GM18909 (cell line): ENCODE results near the gene RAI14.
"Not testable (repeated sequence)": the region's sequence is repeated elsewhere in the genome, so short reads cannot be mapped to it uniquely, and the experiment has no call there.

Experiments
- ATAC-seq: cut with Tn5 transposase; IDR thresholded peaks from one replicate; pipeline ENCODE4 v1.9.1; 2021; ENCODE audit warnings: mild to moderate bottlenecking; ENCODE audit not compliant: unreplicated experiment, poor library complexity

RAI14 gene

GRCh38 chr5:34721327-34721726, 65.2 kb downstream of the RAI14 start:
- no peak for ATAC-seq

- no peak for ATAC-seq
These were observed 66.1 kb downstream of the RAI14 start for GRCh38 chr5:34722183-34722582.

GRCh38 chr5:34724741-34725140, 68.6 kb downstream of the RAI14 start:
- no peak for ATAC-seq

- not testable (repeated sequence) for ATAC-seq
These were observed 71.1 kb downstream of the RAI14 start for GRCh38 chr5:34727166-34727749.

- no peak for ATAC-seq
These were observed 72.1 kb downstream of the RAI14 start for GRCh38 chr5:34728236-34728635.

- ATAC-seq: no peak
These were observed 75.5 kb downstream of the RAI14 start for GRCh38 chr5:34731435-34732232.

GRCh38 chr5:34734326-34734725, 78.2 kb downstream of the RAI14 start:
- no peak for ATAC-seq

GRCh38 chr5:34735491-34736426, 79.6 kb downstream of the RAI14 start:
- ATAC-seq: no peak

- ATAC-seq: no peak
These were observed 80.5 kb downstream of the RAI14 start for GRCh38 chr5:34736445-34737115.

- no peak for ATAC-seq
These were observed 81.6 kb downstream of the RAI14 start for GRCh38 chr5:34737731-34738130.

GRCh38 chr5:34738381-34738780, 82.3 kb downstream of the RAI14 start:
- no peak for ATAC-seq

- no peak for ATAC-seq
These were observed 84.3 kb downstream of the RAI14 start for GRCh38 chr5:34740389-34740806.

GRCh38 chr5:34742061-34742460, 85.9 kb downstream of the RAI14 start:
- no peak for ATAC-seq

GRCh38 chr5:34743878-34744277, 87.8 kb downstream of the RAI14 start:
- ATAC-seq: no peak

GRCh38 chr5:34748431-34748830, 92.3 kb downstream of the RAI14 start:
- no peak for ATAC-seq

GRCh38 chr5:34749431-34749873, 93.3 kb downstream of the RAI14 start:
- ATAC-seq: no peak

- no peak for ATAC-seq
These were observed 94.1 kb downstream of the RAI14 start for GRCh38 chr5:34750206-34750605.

GRCh38 chr5:34751807-34752736, 95.9 kb downstream of the RAI14 start:
- ATAC-seq: no peak

- ATAC-seq: not testable (repeated sequence)
These were observed 97.1 kb downstream of the RAI14 start for GRCh38 chr5:34753236-34753635.
